Dedifferentiated amniotic fluid mesenchymal stem cell (primary cell): Measurements from ENCODE around the gene ATM.
"Not testable (repeated sequence)": the region's sequence is repeated elsewhere in the genome, so short reads cannot be mapped to it uniquely, and the experiment has no call there.

Source experiments
- DNase-seq: peaks from one replicate; pipeline ENCODE4 v3.0.0-alpha.2; 2016; ENCODE audit errors: extremely low spot score

Gene ATM

GRCh38 chr11:108373505-108373904, 150.6 kb downstream of the ATM start:
- not testable (repeated sequence) for DNase-seq

- DNase-seq, result no peak
These were observed 165.7 kb downstream of the ATM start for GRCh38 chr11:108388576-108388975.

- DNase-seq, result no peak
These were observed 169.5 kb downstream of the ATM start for GRCh38 chr11:108392353-108392752.

- DNase-seq, result no peak
These were observed 170.2 kb downstream of the ATM start for GRCh38 chr11:108393046-108393445.

DNA sequence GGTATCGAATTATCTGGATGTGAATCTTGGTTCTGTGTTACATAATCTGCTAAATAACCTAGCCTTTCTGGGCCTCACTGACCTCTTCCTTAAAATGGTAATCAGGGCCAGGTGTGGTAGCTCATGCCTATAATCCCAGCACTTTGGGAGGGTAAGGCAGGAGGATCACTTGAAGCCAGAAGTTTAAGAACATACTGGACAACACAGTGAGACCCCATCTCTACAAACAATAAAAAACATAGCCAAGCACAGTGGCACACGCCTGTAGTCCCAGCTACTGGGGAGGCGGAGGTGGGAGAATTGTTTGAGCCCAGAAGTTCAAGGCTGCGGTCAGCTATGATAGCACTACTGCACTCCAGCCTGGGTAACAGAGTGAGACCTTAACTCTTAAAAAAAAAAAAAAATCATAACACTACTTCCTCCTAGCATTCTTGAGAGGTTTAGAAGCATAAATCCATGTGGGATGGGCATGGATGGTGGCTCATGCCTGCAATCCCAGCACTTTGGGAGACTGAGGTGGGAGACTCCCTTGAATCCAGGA, 171.9 kb downstream of the ATM start:
- no peak for DNase-seq

- not testable (repeated sequence) for DNase-seq
These were observed 173.8 kb downstream of the ATM start for GRCh38 chr11:108396672-108397071.

DNA sequence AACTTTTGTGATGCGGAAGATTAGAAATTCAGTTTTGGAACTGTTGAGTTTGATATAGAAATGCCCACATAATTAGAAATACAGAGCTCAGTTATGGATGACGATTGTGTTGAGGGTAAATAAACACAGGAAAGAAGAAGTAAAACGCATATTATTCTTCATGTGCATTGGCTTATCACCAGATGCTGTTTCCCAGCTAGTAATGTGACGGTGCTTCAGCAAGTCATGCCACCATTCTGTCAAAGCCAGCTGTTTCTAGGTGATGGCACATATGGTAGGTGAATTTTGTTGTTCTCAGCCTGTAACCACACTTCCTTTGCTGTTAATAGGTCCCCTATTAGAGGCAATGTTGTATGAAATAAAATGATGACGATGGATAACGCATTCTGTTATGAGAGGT, 175.6 kb downstream of the ATM start:
- DNase-seq, result no peak

DNA sequence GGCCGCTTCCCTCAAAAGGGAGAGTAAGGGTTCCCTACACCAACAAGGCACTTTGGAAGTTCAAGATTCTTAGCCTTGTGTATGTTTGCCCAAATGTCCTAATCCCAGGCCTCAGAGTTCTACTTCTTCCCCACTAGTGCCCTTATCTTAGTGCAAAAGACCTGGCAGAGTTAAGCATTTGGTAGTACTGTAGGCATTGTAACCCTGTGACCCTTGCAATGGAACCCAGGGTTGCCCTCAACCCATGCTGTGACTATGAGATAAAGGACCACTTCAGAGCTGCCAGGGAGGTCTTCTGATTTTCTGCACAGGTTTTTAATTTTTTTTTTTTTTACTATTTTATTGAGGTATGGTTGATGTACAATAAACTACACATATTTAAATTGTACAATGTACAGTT, 179.4 kb downstream of the ATM start:
- DNase-seq, result no peak

DNA sequence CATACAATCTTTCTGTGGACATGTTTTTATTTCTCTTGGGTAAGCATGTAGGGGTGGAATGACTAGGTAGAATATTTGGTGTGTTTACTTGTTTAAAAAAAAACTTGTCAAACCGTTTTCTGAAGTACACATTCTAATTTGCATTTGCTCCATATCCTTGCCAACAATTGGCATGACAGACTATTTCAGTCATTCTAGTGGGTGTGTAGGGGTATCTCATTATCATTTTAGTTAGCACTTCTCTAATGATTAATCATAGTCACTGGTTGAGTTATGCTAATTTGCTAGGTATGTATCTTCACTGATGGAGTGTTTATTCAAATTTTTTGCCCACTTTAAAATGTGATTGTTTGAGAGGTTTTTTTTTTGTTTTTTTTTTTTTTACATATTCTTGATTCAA, 180.2 kb downstream of the ATM start:
- DNase-seq, result no peak

DNA sequence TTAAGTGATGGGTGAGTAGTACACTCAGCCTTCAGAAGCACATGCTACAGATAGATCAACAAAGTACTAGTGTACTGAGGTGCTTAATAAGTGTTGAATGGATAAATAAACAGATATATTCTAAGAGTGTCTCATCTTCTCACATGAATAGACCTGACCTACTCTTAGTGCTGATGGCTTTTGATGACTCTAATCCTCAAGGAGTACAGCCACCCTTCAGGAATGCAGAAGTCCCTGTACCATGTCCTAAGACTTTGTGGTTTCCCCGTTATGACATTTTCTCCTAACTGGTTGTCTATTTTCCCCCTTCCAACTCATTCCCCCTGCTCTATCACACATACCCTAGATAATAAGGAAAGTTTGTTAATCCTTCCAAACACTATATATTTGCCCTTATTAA, 182.8 kb downstream of the ATM start:
- DNase-seq, result no peak

- no peak for DNase-seq
These were observed 192.1 kb downstream of the ATM start for GRCh38 chr11:108414958-108415357.

- DNase-seq, result not testable (repeated sequence)
These were observed 194.7 kb downstream of the ATM start for GRCh38 chr11:108417551-108417950.
